Activated CD8-positive, alpha-beta T cell treated with anti-CD3 and anti-CD28 coated beads for 36 hours (primary cell): ENCODE results near the gene ANKFY1. TPM values are rescaled to one million over a fixed set of nuclear protein-coding genes. Genes with fewer than 3 reads are reported as not detected.

Experiments used
- ATAC-seq: fragments of 200-7000 bp; cut with Tn5 transposase; one replicate; pipeline ENCODE4 v1.10.0; 2021; ENCODE audit warnings: mild to moderate bottlenecking, moderate library complexity
- CTCF ChIA-PET: fragments of 350-600 bp; sonication (Branson Sonifier 250); formaldehyde crosslinking; loops from one replicate; lab custom pipeline; 2021; ENCODE audit warnings: antibody characterized with exemption; lab: Charles Lee
- POLR2A ChIA-PET: fragments of 350-600 bp; sonication (Branson Sonifier 250); formaldehyde crosslinking; loops from one replicate; lab custom pipeline; 2021; ENCODE audit warnings: antibody characterized with exemption; lab: Charles Lee
- DNase-seq: peaks from one replicate; pipeline ENCODE4 v3.0.0-alpha.2; 2020
- H3K27ac Mint-ChIP-seq: one replicate; pipeline ENCODE4 v1.8.0; 2021; ENCODE audit warnings: mild to moderate bottlenecking, mixed read lengths
- H3K27me3 Mint-ChIP-seq: one replicate; pipeline ENCODE4 v1.8.0; 2021; ENCODE audit warnings: mixed read lengths
- H3K36me3 Mint-ChIP-seq: one replicate; pipeline ENCODE4 v1.8.0; 2021; ENCODE audit warnings: low read depth, mixed read lengths
- H3K4me1 Mint-ChIP-seq: one replicate; pipeline ENCODE4 v1.8.0; 2021; ENCODE audit warnings: low read depth, mixed read lengths
- H3K4me3 Mint-ChIP-seq: one replicate; pipeline ENCODE4 v1.8.0; 2021; ENCODE audit warnings: mild to moderate bottlenecking, moderate library complexity, mixed read lengths
- H3K9me3 Mint-ChIP-seq: one replicate; pipeline ENCODE4 v1.8.0; 2021; ENCODE audit warnings: mixed read lengths
- intact Hi-C: fragments of 100-400 bp; cut with micrococcal nuclease; formaldehyde crosslinking; loops from one replicate; pipeline ENCODE4 v1.10.0; 2022
- total RNA-seq, 2 experiments: library from RNA; stranded (reverse); gene quantifications; one replicate each; pipeline ENCODE4 v1.2.3, GENCODE V29; 2021
- TF ChIP-seq, protein P1 (sequence below): fragments of 200-600 bp; IDR thresholded peaks from one replicate; pipeline ENCODE4 v1.8.0; 2022; ENCODE audit warnings: antibody characterized with exemption, mild to moderate bottlenecking

ANKFY1 gene
- total RNA-seq, 2 experiments from 2014 or later, result 46.3 to 46.8 TPM

GRCh38 chr17:4161967-4162305 is 101.8 kb downstream of the ANKFY1 start:
- no peaks in the 10 kb centered on the region for H3K9me3 Mint-ChIP-seq
- no peak overlapping the region for H3K4me3 Mint-ChIP-seq
- TF ChIP-seq, protein P1, sequence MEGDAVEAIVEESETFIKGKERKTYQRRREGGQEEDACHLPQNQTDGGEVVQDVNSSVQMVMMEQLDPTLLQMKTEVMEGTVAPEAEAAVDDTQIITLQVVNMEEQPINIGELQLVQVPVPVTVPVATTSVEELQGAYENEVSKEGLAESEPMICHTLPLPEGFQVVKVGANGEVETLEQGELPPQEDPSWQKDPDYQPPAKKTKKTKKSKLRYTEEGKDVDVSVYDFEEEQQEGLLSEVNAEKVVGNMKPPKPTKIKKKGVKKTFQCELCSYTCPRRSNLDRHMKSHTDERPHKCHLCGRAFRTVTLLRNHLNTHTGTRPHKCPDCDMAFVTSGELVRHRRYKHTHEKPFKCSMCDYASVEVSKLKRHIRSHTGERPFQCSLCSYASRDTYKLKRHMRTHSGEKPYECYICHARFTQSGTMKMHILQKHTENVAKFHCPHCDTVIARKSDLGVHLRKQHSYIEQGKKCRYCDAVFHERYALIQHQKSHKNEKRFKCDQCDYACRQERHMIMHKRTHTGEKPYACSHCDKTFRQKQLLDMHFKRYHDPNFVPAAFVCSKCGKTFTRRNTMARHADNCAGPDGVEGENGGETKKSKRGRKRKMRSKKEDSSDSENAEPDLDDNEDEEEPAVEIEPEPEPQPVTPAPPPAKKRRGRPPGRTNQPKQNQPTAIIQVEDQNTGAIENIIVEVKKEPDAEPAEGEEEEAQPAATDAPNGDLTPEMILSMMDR, result no peak
- ATAC-seq, result no peak
- no peak for DNase-seq
- intact Hi-C loops, result no loop called here
- peaks cover 11% of the 10 kb centered on the region for H3K36me3 Mint-ChIP-seq
- ChIA-PET POLR2A (interaction anchor here (0.6 to 2.5 kb wide), 3 partner anchors 11 to 88 kb away, joined by 3 to 15 read pairs (median 4); no protein-coding TSS in a partner anchor), CTCF (interaction anchor here (0.9 kb wide), 1 partner anchor 12 kb away, joined by 3 read pairs; no protein-coding TSS in a partner anchor)
- no peaks in the 10 kb centered on the region for H3K4me1 Mint-ChIP-seq
- H3K27me3 Mint-ChIP-seq, result no peaks in the 10 kb centered on the region
- no peak overlapping the region for H3K27ac Mint-ChIP-seq

DNA sequence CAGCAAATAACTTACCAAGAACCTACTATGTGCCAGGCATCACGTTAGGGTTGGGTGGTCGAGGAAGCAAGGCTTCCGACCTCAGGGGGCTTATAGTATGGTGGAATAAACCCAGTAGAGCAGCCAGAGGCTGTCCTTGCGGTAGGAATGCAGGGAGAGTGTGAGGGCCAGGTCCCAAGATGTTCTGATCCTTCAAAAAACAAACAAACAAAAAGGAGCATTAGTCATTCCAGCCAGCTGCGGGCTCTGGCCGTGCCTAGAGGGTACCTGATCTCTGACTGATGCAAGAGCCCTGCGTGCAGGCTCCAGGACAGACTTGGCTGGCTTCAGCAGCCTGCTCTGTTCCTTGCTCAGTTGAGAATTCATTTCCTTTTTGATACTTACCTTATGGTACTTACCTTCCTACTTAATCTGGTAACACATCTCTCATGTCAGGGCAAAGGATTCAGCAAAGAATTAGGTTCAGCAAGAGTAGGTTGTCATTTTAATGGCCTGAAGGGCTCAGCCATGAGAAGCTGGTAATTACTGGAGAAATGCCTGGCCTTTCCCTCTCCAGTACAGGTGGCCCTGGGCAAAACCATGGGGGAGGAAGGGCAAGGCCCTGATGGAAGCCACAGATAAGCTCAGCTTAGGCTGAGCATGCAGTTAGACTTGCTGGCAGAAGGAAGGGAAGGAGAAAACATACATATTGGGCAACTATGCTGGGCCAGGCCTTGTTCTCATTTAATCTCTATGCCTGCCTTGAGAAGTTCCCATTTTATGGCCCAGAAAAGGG is 102.4 kb downstream of the ANKFY1 start:
- POLR2A ChIA-PET, result interaction anchor here (0.6 to 2.5 kb wide), 4 partner anchors 12 to 89 kb away, joined by 3 to 15 read pairs (median 4); no protein-coding TSS in a partner anchor
- TF ChIP-seq, protein P1, result no peak
- Mint-ChIP-seq H3K4me1 (no peaks in the 10 kb centered on the region), H3K27me3 (no peaks in the 10 kb centered on the region), H3K27ac (peak overlapping the region; percentile 25), H3K9me3 (no peaks in the 10 kb centered on the region), H3K36me3 (peaks cover 7% of the 10 kb centered on the region), H3K4me3 (no peak overlapping the region)
- no peak for ATAC-seq
- no peak for DNase-seq
- CTCF ChIA-PET, result interaction anchor here (0.9 to 1.2 kb wide), 2 partner anchors 11 kb away, joined by 3 read pairs; no protein-coding TSS in a partner anchor
- intact Hi-C loops, result no loop called here

DNA sequence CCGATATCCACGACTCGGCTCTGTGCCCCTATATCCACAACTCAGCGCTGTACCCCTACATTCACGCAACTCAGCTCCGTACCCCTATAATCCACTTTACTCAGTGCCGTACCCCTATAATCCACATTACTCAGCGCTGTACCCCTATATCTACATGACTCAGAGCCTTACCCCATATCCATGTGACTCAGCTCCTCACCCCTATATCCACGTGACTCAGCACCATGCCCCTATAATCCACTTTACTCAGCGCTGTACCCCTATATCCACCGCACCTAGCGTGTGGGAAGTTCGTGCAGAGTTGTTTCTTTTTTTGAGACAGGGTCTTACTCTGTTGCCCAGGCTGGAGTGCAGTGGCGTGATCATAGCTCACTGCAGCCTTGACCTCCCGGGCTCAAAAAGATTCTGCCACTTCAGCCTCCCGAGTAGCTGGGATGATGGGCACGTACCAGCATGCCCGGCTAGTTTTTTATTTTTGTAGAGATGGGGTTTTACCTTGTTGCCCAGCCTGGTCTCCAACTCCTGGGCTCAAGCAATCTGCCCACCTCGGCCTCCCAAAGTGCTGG is 103.4 kb downstream of the ANKFY1 start:
- no peaks in the 10 kb centered on the region for H3K9me3 Mint-ChIP-seq
- no peaks in the 10 kb centered on the region for H3K27me3 Mint-ChIP-seq
- POLR2A ChIA-PET, result interaction anchor here (0.7 to 1.4 kb wide), 5 partner anchors 9 to 1146 kb away, joined by 3 to 14 read pairs (median 3); partner anchors contain the start of gene CYB5D2
- no peak for DNase-seq
- intact Hi-C loops, result no loop called here
- no peak overlapping the region for H3K27ac Mint-ChIP-seq
- H3K4me3 Mint-ChIP-seq, result no peak overlapping the region
- H3K4me1 Mint-ChIP-seq, result no peaks in the 10 kb centered on the region
- TF ChIP-seq, protein P1, result no peak
- H3K36me3 Mint-ChIP-seq, result peaks cover 3% of the 10 kb centered on the region
- ATAC-seq, result no peak
- CTCF ChIA-PET, result interaction anchor here (1.2 kb wide), 1 partner anchor 12 kb away, joined by 3 read pairs; no protein-coding TSS in a partner anchor

DNA sequence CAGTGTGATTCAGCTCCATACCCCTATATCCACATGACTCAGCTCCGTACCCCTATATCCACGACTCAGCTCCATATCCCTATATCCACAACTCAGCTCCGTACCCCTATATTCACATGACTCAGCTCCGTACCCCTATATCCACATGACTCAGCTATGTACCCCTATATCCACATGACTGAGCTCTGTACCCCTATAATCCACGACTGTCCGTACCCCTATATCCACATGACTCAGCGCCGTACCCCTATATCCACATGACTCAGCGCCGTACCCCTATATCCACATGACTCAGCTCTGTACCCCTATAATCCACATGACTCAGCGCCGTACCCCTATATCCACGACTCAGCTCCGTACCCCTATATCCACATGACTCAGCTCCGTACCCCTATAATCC is 104.0 kb downstream of the ANKFY1 start:
- H3K9me3 Mint-ChIP-seq, result no peaks in the 10 kb centered on the region
- no peaks in the 10 kb centered on the region for H3K4me1 Mint-ChIP-seq
- ATAC-seq (no peak), DNase-seq (no peak)
- H3K4me3 Mint-ChIP-seq, result no peak overlapping the region
- H3K27ac Mint-ChIP-seq, result no peak overlapping the region
- TF ChIP-seq, protein P1, result no peak
- peaks cover 3% of the 10 kb centered on the region for H3K36me3 Mint-ChIP-seq
- ChIA-PET POLR2A (interaction anchor here (0.7 to 1.4 kb wide), 4 partner anchors 10 to 1147 kb away, joined by 3 to 14 read pairs (median 4); partner anchors contain the start of gene CYB5D2), CTCF (no interaction called here)
- H3K27me3 Mint-ChIP-seq, result no peaks in the 10 kb centered on the region
- intact Hi-C loops, result no loop called here
